Peyer's patch (tissue), 4 donors: ENCODE results near the gene SLC16A13.

Experiments used
- POLR2A ChIP-seq, 2 donors: fragments of 450-650 bp; IDR thresholded peaks; one replicate each; pipeline ENCODE4 v1.5.1; 2017; ENCODE audit warnings: antibody characterized with exemption in 2 of 2, mild to moderate bottlenecking in 2 of 2, moderate library complexity in 2 of 2
- TF ChIP-seq, protein P1 (sequence below), 6 experiments: fragments of 450-650 bp in 4 of 6; fragments of 200-600 bp in 2 of 6; sonication (generic) in 1 of 6; IDR thresholded peaks; one replicate each; pipeline ENCODE4 v1.5.1; 2017 to 2019; ENCODE audit warnings: antibody characterized with exemption in 6 of 6, mild to moderate bottlenecking in 3 of 6, moderate library complexity in 1 of 6

DNA sequence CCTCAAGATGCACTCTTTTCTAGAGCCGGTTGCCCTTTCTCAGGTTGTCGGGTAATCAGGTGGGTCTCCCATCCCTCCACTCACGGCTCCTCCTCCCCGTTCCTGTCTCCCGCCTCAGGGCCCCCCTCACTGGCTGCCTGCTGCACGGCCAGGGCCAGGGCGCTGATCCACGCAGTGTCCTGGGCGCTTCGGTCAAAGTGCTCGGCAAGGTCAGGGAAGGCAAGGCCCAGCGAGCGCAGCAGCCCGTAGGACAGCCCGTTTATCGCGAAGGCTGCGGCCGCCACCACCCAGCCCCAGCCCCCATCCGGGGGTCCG is 7.3 kb downstream of the SLC16A13 start:
- TF ChIP-seq, protein P1, sequence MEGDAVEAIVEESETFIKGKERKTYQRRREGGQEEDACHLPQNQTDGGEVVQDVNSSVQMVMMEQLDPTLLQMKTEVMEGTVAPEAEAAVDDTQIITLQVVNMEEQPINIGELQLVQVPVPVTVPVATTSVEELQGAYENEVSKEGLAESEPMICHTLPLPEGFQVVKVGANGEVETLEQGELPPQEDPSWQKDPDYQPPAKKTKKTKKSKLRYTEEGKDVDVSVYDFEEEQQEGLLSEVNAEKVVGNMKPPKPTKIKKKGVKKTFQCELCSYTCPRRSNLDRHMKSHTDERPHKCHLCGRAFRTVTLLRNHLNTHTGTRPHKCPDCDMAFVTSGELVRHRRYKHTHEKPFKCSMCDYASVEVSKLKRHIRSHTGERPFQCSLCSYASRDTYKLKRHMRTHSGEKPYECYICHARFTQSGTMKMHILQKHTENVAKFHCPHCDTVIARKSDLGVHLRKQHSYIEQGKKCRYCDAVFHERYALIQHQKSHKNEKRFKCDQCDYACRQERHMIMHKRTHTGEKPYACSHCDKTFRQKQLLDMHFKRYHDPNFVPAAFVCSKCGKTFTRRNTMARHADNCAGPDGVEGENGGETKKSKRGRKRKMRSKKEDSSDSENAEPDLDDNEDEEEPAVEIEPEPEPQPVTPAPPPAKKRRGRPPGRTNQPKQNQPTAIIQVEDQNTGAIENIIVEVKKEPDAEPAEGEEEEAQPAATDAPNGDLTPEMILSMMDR (IDR thresholded peaks at IDR 0.05) = no peak
- no peak for TF ChIP-seq POLR2A (IDR thresholded peaks at IDR 0.05)
